ENCODE measurements around the gene UGT1A7.

- TF ChIP-seq CTCF (IDR thresholded peaks at IDR 0.05) (no peak), POLR2AphosphoS5 (IDR thresholded peaks at IDR 0.05) (no peak), EP300 (IDR thresholded peaks at IDR 0.05) (no peak), POLR2A (IDR thresholded peaks at IDR 0.05) (no peak)
Observed at GRCh38 chr2:233658610-233659009, 23.1 kb upstream of the UGT1A7 start.
